ENCODE data around the gene SMIM43. TPM values are rescaled to one million over a fixed set of nuclear protein-coding genes. Genes with fewer than 3 reads are reported as not detected.

SMIM43 gene
- total and polyA plus RNA-seq, 2 of the 8 experiments (the other 6 are each of a cell fraction or from before 2014, with no cell fraction given) = 0.50 to 0.94 TPM

DNA sequence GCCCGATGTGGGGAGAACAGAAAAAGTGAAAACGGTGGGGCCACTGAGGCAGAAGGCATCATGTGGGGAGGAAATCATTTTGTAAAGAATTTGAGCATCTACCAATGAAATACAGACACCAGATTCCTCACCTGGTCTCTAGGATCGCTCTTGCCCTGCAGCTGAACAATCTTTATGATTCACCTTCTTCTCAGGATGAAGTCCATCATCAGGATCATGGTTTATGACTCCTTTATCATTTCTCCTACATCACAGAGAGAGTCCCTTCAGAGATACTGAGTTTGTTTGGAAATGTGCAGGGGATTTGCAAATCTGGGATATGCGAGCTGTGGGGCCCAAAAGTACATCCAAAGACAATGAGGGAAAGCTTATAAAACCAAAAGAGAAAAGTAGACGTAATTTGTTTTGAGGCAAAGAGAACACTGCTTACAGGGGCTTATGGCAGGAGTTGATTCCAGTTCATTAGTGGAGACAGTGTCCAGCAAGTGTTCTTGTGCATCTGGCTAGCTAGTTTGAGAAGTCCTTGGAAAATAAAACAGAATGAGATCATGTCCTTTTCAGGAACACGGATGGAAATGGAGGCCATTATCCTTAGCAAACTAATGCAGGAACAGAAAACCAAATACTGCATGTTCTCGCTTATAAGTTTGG, 52.8 kb downstream of the SMIM43 start:
- peak overlapping the region in 2 of 4 experiments; percentile 25 to 30; a peak in 2 of 7 replicates for H3K9ac ChIP-seq (replicated peaks in 1 of 4; ENCODE audit: extremely low read depth in 1 of 4, low read depth in 3 of 4, low read length in 3 of 4)
- H3K14ac ChIP-seq (ENCODE audit: insufficient read length) = no peak overlapping the region
- 0 out of 2 replicates have a peak overlapping the region, but pooled peaks have one; percentile 14 for H3K18ac ChIP-seq (ENCODE audit: extremely low read depth, low read length)
- H4K91ac ChIP-seq (replicated peaks; ENCODE audit: insufficient read length, low read length) = peak overlapping the region; percentile 50
- DNase-seq (ENCODE audit: low read depth in 1 of 2, low spot score in 2 of 2) (no peak), FAIRE-seq (no peak)
- H2BK5ac ChIP-seq (ENCODE audit: low read depth, low read length) = peak overlapping the region; percentile 79; the same call in 1 of the 2 replicates
- no peak overlapping the region for H3K23ac ChIP-seq (ENCODE audit: insufficient read length)
- H3K9me3 ChIP-seq (ENCODE audit: insufficient read depth in 2 of 2, low read depth in 1 of 2, low read length in 1 of 2) = no peaks in the 10 kb centered on the region; a peak in 1 of 4 replicates
- no peaks in the 10 kb centered on the region for H3K36me3 ChIP-seq (ENCODE audit: control insufficient read depth in 2 of 4, insufficient read depth in 4 of 4, low read length in 3 of 4)
- H2AK5ac ChIP-seq (ENCODE audit: low read depth, low read length) = no peak overlapping the region
- H2BK120ac ChIP-seq (replicated peaks; ENCODE audit: low read depth, low read length) = peak overlapping the region; percentile 85
- H2BK15ac ChIP-seq (ENCODE audit: low read length) = 0 out of 2 replicates have a peak overlapping the region, but pooled peaks have one; percentile 0
- H3K4me3 ChIP-seq (ENCODE audit: extremely low read depth in 1 of 4, insufficient read depth in 2 of 4, low read depth in 3 of 4, low read length in 4 of 4) = peak overlapping the region in 3 of 4 experiments; percentile 12 to 48 (median 26); a peak in 5 of 8 replicates
- H4K20me1 ChIP-seq (replicated peaks in 1 of 2; ENCODE audit: control insufficient read depth in 1 of 2, insufficient read depth in 2 of 2, low read length in 2 of 2) = no peaks in the 10 kb centered on the region
- H2AFZ ChIP-seq (ENCODE audit: low read length) = peak overlapping the region; percentile 72
- no peaks in the 10 kb centered on the region for H3K23me2 ChIP-seq (ENCODE audit: low read depth, low read length)
- no peaks in the 10 kb centered on the region for H3K79me1 ChIP-seq (ENCODE audit: low read depth, low read length)
- H3K4ac ChIP-seq (replicated peaks; ENCODE audit: insufficient read length, low read depth, low read length) = no peak overlapping the region
- no peaks in the 10 kb centered on the region for H3K79me2 ChIP-seq (ENCODE audit: control insufficient read depth in 1 of 2, insufficient read depth in 2 of 2, low read length in 2 of 2)
- CTCF ChIA-PET (ENCODE audit: partially characterized antibody) = interaction anchor here (1.0 to 3.5 kb wide), 9 partner anchors 8 to 198 kb away, joined by 3 to 20 read pairs (median 3); no protein-coding TSS in a partner anchor
- whole genome bisulfite sequencing, 2 experiments (ENCODE audit: extremely low coverage in 1 of 2, insufficient coverage in 1 of 2, insufficient read length in 1 of 2, insufficient replicate concordance in 2 of 2, low coverage in 1 of 2, low lambda C conversion rate in 2 of 2, missing lambda C conversion rate in 1 of 2) = 52% methylated on average over 7 of the region's 7 CpGs; no CpG with 5 or more reads in 1 of the 2 experiments
- H3K27me3 ChIP-seq (replicated peaks in 1 of 4; ENCODE audit: control insufficient read depth in 3 of 4, extremely low read depth in 1 of 4, insufficient read depth in 3 of 4, low read length in 3 of 4) = no peaks in the 10 kb centered on the region
- H3K4me2 ChIP-seq (ENCODE audit: insufficient read depth in 1 of 2, low read depth in 2 of 2, low read length in 2 of 2) = peak overlapping the region; percentile 57 to 62
- POLR2A ChIA-PET (ENCODE audit: partially characterized antibody) = interaction anchor here (0.8 to 2.3 kb wide), 4 partner anchors 14 to 78 kb away, joined by 3 to 15 read pairs (median 4); partner anchors contain the start of gene ANXA5
- no peak overlapping the region for H3K56ac ChIP-seq (replicated peaks; ENCODE audit: insufficient read length, low read depth, low read length)
- peak overlapping the region; percentile 35 for H2BK12ac ChIP-seq (ENCODE audit: low read depth, low read length)
- TF ChIP-seq SP4 (IDR thresholded peaks at IDR 0.05; ENCODE audit: low read length) = no peak
- TF ChIP-seq KDM1A (IDR thresholded peaks at IDR 0.05; ENCODE audit: borderline replicate concordance, low read length) = peak; percentile 54; the same call in 1 of the 2 replicates
- no peak overlapping the region for H4K8ac ChIP-seq (ENCODE audit: extremely low read depth, insufficient read depth, low read length)
- H2BK20ac ChIP-seq (ENCODE audit: low read length) = peak overlapping the region; percentile 5; the same call in 1 of the 2 replicates
- peaks cover 5 to 10% (median 7%) of the 10 kb centered on the region in 4 experiments; a peak in 5 of 7 replicates for H3K4me1 ChIP-seq (replicated peaks in 1 of 4; ENCODE audit: control insufficient read depth in 3 of 4, insufficient read depth in 4 of 4, low read length in 3 of 4)
- H4K5ac ChIP-seq (ENCODE audit: insufficient read length, low read depth, low read length) = no peak overlapping the region
- H3K27ac ChIP-seq (ENCODE audit: low read depth, low read length) = peak overlapping the region; percentile 44; the same call in 1 of the 2 replicates

Data from H1 (cell line).